Subcutaneous adipose tissue (tissue), 4 donors: Measurements from ENCODE around the gene GLRX3. TPM values are rescaled to one million over a fixed set of nuclear protein-coding genes. Genes with fewer than 3 reads are reported as not detected.

Experiments
- CTCF ChIP-seq: fragments of 450-650 bp; IDR thresholded peaks from one replicate; pipeline ENCODE4 v1.5.1; 2016; ENCODE audit warnings: low read depth, mild to moderate bottlenecking, control low read depth, antibody characterized with exemption, moderate library complexity
- total RNA-seq, 4 donors: library from RNA; depleted of rRNA; stranded (reverse); fragments of >200 nt; gene quantifications; one replicate each; pipeline ENCODE4 v1.1.0, GENCODE V29; 2016

GLRX3 gene
- total RNA-seq, 4 donors from 2014 or later: 39.0 to 58.0 (median 45.1) TPM

- TF ChIP-seq CTCF: no peak
These were observed 24.9 kb upstream of the GLRX3 start for GRCh38 chr10:130111113-130111851.

- TF ChIP-seq CTCF: no peak
These were observed 24.4 kb upstream of the GLRX3 start for GRCh38 chr10:130111852-130112180.

- TF ChIP-seq CTCF: no peak
These were observed 23.4 kb upstream of the GLRX3 start for GRCh38 chr10:130112821-130113220.

GRCh38 chr10:130121486-130122079 is 14.6 kb upstream of the GLRX3 start:
- TF ChIP-seq CTCF: no peak

GRCh38 chr10:130127364-130128061 is 8.7 kb upstream of the GLRX3 start:
- TF ChIP-seq CTCF: no peak

GRCh38 chr10:130128062-130128781 is 8.0 kb upstream of the GLRX3 start:
- TF ChIP-seq CTCF: no peak

GRCh38 chr10:130128922-130129321 is 7.3 kb upstream of the GLRX3 start:
- TF ChIP-seq CTCF: no peak
